OCI-M1 (cell line): Measurements from ENCODE around the gene EMX1.

Experiments
- DNase-seq: peaks from one replicate; lab custom pipeline; 2025; lab: John Stamatoyannopoulos, UW

Gene EMX1

DNA sequence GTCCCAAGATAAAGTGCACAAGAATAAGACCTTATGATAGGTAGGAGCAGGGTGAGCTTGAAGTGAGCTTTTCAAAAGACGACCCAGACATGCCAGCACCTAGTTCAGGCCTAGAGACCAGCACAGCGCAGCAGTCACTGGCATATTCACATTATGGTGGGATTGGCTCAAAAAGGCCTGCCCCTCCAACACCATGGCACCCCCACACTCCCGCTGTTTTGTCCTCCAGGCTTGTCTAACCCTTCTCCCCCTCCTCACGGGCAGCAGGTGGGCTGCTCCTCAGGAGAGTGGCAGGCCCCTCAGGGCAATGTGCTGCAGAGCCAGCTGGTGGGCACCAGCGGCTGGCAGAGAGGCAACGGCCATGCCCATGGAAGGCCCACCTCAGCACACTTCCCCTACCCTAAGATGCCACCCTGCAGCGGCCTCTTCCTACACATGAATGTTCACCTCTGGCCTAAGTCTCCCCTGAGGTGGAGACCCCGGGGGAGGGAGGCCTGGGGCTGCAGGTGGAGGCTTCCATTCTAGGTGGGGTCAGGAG lies 25.6 kb downstream of the EMX1 start:
- DNase-seq: no peak

DNA sequence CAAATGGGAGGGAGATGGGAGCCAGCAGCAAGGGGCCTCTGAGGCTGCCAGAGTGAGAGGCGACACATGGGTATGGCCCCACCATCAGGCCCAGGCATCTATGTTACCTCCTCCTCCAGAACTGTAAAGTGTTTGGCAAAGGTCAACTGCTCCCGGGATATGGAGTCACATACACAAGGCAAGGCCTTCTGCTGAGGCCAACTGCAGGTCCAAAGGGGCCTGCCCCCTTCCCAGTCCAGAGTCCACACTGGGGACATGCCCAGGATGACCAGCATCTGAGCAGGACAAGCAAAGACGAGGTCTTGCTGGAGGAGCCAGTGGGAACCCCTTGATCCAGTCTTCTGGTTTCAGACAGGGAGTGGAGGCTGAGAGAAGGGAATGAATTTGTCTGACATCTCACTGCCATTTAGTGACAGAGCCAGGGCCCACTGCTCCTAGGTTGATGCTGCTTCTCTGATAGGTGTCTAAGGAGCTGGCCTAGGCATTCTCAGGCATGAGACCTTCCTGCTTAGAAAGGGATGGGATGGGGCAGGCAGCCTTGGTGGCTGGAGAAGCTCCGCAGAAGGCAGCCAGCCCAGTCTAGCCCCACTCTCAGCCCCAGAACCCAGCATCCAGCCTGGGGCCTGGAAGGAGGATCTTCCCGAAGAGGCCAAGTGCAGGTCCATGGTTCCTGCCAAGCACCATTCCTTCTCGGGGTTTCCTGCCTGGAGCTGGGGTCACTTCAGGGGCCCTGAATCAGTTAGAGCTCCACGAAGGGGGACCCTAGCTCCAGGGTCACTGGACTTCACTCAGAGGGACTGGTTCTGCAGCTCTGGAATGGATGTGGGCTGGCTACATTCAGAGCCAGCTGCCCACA lies 26.4 kb downstream of the EMX1 start:
- no peak for DNase-seq

GRCh38 chr2:72944804-72945449 lies 27.6 kb downstream of the EMX1 start:
- DNase-seq: no peak

- DNase-seq: no peak
Observed at GRCh38 chr2:72945450-72946019, 28.2 kb downstream of the EMX1 start.

GRCh38 chr2:72946466-72946865 lies 29.1 kb downstream of the EMX1 start:
- no peak for DNase-seq

DNA sequence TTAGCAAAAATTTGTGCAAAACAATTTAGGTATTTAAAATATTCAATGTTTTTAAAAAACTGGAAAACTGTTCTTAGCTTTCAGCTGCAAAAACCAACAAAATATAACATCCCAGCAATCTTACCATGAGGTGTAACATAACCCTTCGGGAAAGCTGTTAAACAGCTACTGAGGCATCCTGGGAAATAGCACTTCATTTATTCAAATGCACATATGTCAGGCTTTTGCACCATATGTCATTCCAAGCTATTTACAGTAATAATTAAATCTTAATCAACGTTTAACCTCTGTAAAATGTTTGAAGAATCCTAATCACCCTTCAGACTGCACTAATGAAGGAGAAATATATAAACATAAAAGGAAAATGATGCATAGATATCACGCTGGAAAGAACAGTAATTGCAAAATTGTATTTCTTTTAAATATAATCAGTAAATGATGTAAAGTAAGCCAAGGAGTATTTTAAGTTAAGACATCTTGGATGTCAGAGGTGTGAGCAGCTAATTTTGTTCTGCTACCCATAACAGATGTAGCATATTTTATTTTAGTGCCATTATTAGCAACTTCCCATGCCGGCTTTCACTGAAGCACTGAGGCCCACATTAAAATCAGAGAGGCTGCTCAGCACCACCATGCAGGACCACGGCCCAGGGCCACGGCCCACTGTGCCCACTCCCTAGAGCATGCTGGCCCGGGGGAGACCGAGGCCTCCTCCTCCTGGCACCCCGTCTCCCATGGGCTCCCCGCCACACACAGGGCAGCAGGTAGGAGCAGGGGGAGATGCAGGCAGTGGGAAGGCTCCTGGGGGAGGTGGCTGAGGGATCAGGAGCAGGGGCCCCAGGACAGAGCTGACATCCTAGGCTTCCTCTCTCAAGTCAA lies 30.9 kb downstream of the EMX1 start:
- DNase-seq: no peak

GRCh38 chr2:72949045-72949444 lies 31.7 kb downstream of the EMX1 start:
- DNase-seq: no peak

DNA sequence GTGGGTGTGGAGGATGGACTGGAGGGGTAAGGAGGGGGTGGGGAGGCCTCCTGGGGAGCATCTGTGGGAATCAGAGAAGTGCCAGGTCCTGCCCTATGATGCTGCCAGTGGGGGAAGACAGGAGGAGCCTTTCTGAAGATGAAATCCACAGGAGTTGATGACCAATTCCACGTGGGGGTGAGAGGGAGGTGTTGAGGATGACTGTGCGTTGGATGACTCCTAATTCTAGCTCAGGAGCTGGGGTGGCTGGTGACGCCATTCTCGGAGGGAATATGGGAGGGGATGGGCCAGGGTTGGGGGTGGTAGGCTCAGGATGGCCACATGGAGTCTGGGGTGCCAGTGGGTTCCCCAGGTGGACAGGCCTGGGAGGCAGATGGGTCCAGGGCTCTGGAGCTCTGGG lies 32.3 kb downstream of the EMX1 start:
- DNase-seq: no peak

- no peak for DNase-seq
Observed at GRCh38 chr2:72950558-72951255, 33.4 kb downstream of the EMX1 start.

GRCh38 chr2:72951303-72952095 lies 34.2 kb downstream of the EMX1 start:
- DNase-seq: no peak

DNA sequence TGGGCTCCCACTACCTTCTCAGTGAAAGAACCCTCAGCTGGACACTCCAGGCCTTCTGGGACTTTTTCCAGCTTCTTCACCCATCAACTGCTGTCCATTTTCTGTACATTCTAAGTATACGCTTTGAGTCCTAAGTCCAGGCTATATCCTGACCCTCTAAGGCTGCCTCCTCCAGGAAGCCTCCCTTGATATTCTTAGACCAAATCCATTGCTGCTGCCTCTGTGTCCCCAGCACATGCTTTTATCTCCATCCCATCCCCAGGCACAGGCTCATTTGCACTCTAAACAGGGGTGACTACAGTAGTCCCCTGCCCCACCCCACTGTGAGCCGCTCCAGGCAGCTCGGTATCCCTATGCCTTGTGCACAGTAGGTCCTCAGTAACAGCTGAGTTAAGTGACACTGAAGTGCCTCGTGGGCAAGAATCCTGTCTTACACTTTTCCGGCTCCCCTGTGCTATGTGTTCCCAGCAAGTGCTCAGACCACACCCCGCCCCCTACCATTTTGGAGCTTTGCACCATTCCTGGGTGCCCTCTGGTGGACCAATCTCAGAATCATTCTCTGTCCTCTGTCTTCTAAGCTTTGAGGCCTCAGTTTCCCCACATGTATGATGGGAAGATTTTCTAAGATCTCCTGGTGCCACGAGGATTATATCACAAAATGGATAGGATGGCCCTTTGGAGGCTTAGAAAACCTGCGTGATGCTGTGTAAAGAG lies 34.9 kb downstream of the EMX1 start:
- DNase-seq: no peak

DNA sequence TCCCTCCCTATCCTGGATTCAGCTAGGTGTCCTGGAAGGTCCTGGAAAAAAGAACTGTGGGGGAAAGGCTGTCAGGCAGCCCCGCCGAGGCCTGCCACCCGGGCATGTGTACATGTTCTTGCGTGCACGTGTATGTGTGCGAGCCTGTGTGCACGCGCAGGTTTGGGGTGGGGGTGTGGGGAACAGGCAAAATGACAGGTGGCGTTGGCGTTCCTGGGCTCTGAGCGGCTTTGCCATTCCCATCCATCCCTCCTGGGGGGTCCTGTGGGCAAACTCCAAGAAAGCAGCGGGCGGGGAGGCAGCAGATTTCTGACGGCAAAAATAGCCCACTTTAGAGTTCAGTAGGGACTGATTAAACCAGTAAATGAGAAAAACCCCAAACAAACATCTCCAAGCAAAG lies 35.6 kb downstream of the EMX1 start:
- DNase-seq: no peak

DNA sequence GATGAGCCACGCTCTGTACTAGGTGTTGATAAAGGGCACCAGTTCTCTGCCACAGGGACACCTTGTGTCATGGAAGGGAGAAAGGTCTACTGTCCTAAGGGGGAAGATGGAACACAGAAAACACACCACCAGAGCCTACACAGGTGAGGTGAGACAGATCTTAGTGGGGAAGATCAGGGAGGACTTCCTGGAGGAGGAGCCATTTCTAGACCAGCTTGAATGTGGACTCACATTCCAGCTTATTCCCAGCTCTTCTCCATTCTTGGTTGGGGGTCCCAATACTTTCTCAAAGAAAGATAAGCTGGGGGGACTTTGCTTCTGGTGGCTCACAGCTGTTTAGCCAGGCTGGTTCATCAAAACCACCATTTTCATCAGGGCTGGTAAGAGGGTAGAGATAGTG lies 36.2 kb downstream of the EMX1 start:
- DNase-seq: no peak

DNA sequence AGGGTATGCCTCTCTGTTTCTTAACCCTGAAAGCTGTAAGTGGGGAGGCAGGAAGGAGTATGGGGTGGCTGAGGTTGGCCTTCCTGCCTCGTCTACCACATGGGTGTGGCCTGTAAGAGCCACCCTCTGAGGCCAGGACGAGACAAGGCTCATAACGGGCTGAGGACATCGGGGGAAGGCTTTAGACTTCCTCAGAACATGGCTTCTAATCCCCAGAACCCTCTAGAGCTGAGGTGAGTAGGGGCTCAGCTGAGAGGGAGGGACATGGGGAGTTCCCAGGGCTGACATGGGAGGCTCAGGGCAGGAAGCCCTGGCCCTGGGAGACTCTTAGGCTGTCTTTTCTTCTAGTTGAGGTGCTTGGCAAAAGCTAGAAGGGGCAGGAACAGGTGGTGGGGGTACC lies 36.7 kb downstream of the EMX1 start:
- DNase-seq: no peak

DNA sequence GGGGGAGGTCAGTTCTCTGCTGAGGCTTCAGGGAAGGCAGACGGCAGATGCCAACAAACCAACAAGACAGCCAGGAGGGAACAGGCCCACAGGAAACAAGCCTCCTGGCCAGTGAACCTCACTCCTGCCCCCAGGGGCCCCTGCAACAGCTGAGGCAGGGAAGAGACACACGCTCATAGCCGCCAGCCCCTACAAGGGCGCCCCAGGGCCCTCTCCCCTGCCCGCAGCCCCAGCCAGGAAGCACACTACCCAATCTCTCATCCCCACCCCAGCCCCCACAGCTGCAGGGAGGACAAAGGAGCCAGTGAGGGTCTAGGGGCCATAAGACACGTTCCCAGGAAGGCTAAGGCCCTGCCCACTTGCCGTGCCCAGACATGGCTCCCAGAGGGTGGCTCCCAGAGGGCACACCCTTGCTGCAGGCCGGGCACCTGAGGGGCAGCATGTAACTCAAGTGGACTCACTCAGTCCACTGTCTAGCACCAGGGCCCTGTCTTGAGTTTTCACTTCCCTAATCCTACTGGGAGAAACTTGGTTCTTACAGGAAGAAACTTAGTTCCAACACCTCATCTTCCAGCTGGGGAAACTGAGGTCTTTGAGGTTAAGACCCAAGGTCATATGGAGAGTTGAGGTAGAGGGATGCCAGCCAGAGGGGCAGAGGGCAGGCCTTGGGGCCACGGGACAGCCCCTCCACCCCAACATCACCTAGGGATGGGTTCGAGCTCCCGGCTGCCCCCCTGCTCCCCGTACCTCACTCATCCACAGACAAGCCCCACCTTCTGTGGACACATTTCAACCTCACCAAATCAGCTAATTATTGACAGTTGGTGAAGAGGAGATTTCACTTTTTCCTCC lies 37.3 kb downstream of the EMX1 start:
- no peak for DNase-seq

- no peak for DNase-seq
Observed at GRCh38 chr2:72955228-72956049, 38.1 kb downstream of the EMX1 start.

DNA sequence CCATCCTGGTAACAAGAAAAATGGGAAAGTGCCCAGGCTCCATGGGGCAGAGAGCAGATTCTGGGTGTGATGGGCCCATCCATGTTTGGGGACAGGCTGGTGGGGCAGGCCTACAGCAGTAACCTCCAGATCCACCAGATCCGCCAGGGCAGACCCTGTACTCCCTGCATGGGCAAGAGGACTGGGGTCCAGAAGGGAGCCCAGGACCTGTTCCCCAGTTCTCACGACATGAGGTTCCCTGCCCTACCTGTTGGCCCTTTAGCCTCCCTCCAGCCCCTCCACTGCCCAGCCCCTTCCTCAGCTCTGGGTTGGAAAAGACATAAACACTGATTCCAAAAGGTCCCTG lies 38.7 kb downstream of the EMX1 start:
- DNase-seq: no peak

DNA sequence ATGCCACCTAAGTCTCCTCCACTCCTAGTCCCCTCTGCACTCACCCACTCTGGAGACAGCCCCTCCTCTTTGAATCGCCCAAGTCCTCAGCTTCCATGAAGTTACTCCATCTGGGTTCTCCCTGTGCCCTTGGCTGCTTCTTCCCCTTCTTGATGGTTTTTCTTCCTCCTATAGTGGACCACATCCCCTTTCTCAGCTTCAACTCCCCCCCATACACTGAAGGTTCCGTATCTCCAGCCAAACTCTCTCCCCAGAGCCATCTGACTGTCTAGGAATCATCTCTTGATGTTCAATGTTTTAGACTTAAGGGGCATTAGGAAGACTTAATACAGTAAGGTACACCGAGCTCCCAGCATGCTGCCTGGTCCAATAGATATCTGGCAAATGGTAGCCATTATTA lies 39.6 kb downstream of the EMX1 start:
- no peak for DNase-seq
